Vagina (tissue), 2 donors: ENCODE results near the gene APOC4.

Experiments used
- CTCF ChIP-seq, 3 experiments: fragments of 450-650 bp in 2 of 3; fragments of 200-600 bp in 1 of 3; sonication (generic) in 1 of 3; IDR thresholded peaks; one replicate each; pipeline ENCODE4 v1.5.1; 2017 to 2019; ENCODE audit warnings: antibody characterized with exemption in 3 of 3, mild to moderate bottlenecking in 2 of 3, moderate library complexity in 2 of 3
- POLR2A ChIP-seq, 2 donors: fragments of 450-650 bp; IDR thresholded peaks; one replicate each; pipeline ENCODE4 v1.6.1; 2017; ENCODE audit warnings: antibody characterized with exemption in 2 of 2, mild to moderate bottlenecking in 2 of 2, moderate library complexity in 2 of 2
- POLR2AphosphoS5 ChIP-seq, 2 donors: sonication (generic); formaldehyde crosslinking; IDR thresholded peaks; one replicate each; pipeline ENCODE4 v1.9.0; 2017; ENCODE audit warnings: antibody characterized with exemption in 2 of 2, mild to moderate bottlenecking in 2 of 2, low read depth in 1 of 2; ENCODE audit not compliant: insufficient read depth in 1 of 2

- TF ChIP-seq POLR2A (IDR thresholded peaks at IDR 0.05) (no peak), CTCF (IDR thresholded peaks at IDR 0.05) (no peak), POLR2AphosphoS5 (IDR thresholded peaks at IDR 0.05; ENCODE audit: insufficient read depth in 1 of 2, low read depth in 1 of 2) (no peak)
Observed at GRCh38 chr19:44907613-44908012, 34.4 kb upstream of the APOC4 start.
